Stimulated activated CD8-positive, alpha-beta memory T cell treated with anti-CD3 and anti-CD28 coated beads, Interleukin-12 subunit alpha, Interleukin-12 subunit beta, amount 100 ng/mL, for 24 hours (primary cell): Measurements from ENCODE around the gene XNDC1N.

Source experiments
- DNase-seq: peaks from one replicate; pipeline ENCODE4 v3.0.0-alpha.2; 2020; ENCODE audit errors: extremely low read depth

XNDC1N gene, protein sequence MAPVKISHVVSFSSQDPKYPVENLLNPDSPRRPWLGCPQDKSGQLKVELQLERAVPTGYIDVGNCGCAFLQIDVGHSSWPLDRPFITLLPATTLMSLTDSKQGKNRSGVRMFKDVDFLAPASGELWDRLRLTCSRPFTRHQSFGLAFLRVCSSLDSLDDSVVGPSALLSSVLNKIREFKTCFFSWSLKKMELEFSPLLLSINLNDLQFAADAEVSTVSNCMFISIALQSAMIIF

DNA sequence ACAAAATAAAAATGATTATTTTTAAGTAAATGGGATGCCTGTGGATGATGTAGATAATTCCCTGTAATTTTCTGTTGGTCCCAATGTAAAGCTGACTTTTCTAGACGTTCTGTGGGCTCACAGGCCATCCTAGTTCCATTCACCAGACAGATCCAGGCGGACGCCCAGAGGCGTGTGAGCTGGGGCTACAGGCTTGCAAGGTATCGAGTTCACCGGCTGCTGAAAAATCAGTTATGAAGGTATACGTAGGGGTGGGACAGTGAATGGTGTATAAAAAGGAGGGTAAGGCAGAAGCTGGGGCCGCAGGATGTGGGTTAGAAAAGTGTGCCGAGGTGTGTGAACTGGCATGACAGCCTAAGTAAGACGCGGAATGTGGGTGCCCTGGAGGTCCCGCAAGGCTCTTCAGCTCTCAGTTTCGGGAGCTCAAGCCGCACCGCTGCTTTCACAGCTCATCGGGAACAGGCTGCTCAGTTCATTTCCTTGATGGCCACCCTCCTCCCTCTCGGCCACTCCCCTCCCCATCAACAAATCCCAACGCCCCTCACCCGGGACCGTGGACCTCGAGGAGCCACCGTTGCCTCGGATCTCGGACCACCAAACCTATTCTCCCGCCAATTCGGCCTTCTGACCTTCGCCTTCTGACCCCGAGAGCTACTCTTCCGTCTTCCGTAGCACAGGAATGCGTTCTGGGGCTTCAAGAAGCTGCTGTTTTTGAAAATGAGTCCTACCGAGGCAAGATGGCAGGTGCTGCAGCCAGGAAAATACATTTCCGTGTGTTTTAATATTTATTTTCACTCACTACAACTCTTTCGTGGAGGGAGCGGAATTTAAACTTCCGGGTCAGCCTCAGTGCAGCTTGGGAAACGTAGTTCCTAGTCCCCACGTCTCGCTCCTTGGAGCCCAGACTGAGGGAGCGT lies at the start of gene XNDC1N:
Gene XNDC1N (minus strand): TSS at position 775 of the 917 bp plus-strand sequence. CDS start 5,241 bp downstream, outside the sequence.
- peak; percentile 55 for DNase-seq

DNA sequence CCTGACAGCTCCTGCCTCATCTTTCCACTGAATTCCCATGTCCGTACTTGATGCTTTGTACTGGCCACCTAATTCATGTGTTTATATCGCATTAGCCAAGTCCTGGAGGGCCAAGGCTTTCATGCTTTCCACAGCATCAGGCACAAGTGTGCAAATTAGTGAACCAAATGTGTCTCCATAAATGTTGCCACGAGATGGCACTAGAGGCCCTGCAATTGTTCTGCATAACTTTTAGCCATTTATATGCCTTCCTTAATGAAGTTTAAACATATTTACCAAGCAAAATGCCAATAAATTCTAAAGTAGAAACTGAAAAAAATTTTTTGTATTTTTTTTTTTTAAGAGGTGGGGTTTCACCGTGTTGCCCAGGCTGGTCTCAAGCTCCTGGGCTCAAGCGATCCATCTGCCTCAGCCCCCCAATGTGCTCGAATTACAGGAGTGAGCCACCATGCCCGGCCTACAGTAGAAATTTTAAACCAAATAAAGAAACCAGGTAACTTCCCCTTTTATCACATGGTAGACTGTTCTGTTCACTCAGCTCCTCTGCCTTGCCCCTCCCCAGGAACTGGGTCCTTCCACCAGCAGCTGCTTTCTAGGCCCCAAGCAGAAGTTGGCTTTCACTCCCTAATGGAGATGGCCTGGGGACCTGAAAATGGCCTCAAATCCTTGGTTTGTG lies 49.5 kb upstream of the XNDC1N start:
- DNase-seq: no peak

DNA sequence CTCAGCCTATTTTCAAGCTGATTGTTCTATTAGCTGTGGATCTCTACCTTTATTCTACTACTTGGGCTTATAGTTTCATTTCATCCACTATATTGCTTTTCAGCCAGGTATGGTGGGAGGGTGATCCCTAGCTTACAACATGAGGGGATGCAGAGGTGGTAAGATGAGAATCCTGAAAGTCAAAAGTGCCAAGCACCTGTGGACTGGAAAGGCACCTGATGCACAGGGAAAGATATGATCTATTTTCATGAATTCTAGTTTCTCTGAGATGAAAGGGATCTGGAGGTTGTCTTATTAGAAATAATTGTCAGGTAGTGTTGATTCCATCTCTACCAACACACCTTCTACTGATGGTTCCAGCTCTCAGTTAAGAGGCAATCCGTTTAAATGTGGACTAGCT lies 48.7 kb upstream of the XNDC1N start:
- no peak for DNase-seq

DNA sequence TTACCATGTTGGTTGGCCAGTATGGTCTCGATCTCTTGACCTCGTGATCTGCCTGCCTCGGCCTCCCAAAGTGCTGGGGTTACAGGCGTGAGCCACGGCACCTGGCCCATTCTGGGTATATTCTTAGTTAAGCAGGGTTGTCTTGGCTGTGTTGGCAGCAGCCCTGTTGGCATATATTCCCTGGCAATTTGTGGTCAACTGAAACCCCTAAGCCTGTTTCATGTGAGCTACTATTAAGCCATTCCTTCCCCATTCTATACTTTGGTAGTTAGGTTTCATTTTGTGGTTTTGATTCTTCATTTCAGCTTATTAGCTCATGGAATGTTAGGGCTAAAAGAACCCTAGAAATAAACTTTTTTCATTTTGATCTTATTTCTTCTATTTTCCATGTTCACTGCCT lies 48.2 kb upstream of the XNDC1N start:
- DNase-seq: no peak

DNA sequence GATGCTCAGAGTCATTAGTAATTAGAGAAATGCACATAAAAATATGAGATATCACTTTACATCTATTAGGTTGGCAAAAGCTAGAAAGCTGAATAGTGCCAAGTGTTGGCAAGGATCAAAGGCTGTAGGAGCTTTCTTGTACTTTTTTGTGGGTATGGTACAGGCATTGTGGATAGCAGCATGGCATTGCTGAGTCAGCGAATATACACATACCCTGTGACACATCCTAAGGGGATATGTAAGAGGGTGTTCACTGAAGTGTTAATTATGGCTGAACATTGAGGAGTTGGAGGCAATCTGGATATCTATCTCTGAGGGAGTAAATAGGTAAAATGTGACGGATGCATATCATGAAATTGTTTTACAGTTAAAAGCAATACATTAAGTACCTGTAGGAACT lies 43.3 kb upstream of the XNDC1N start:
- no peak for DNase-seq

DNA sequence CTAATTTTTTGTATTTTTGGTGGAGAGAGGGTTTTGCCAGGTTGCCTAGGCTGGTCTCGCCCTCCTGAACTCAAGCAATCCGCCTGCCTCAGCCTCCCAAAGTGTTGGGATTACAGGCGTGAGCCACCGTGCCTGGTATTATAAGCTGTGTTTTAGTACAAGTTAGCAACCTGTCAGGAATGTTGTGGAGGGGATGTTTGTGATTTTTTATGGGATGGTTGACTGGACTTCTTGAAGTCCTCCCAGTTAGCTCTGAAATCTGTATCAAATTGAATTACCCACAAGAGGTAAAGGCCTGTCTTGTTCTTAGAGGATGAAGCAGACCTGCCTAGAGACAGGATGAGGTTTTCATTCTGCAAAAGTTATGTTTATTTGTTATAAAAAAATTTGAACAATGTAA lies 36.2 kb upstream of the XNDC1N start:
- DNase-seq: no peak

DNA sequence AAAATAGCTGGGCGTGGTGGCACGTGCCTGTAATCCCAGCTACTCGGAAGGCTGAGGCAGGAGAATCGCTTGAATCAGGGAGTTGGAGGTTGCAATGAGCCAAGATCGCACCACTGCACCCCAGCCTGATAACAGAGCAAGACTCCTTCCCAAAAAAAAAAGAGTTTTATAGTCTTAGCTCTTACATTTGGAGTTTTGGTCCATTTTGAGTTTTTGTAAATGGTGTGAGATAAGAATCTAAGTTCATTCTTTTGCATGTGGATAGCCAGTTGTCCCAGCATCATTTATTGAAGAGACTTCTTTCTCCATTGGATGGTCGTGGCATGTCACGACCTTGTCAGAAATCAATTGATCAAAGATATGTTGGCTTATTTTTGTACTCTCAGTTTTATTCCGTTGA lies 35.1 kb upstream of the XNDC1N start:
- DNase-seq: no peak

DNA sequence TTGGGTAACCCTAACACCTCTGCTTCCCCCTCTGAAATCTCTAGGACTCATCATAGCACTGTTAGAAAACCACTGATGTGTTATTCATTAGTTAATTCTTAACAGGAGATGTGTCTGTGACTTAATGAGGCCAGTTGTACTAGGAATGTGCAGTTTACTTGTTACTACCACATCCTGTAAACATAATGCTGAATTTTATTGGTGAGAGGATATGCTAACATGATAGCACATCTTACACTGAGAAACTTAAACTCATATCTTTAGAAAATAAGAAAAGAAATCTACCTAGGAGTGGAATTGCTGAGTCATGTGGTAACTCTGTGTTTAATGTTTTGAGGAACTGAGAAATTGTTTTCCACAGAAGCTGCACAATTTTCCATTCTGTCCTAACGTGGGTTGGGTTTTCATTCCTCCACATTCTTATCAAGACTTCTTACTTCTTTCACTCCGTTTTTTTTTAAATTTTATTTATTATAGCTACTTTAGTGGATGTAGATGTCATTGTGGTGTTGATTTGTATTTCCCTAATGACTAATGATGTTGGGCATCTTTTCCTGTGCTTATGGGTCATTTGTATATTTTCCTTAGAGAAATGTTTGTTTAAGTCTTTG lies 34.1 kb upstream of the XNDC1N start:
- no peak for DNase-seq

DNA sequence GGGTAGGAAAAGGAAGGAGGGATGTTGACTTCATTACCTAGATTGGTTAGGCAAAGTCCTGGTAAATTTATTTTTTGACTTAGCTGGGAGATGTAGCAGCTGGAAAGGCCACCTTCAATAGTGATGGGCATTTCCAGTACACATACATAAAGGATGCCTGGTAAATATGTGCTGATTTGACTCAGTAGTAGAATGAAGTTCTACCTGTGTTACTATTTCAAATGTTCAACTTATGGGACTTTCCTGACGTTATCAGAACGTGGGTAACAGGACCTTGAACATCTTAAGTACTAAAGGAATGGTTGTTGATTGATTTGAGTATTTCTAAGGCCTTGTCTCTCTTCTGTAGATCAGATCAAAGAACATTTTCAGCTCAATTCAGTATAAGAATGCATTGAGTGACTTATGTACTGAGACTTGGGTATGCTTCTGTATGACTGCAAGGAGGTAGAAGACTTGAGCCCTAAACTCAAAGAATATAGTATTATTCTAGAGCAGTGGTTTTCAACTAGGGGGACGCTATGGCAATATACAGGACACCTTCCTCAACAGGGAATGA lies 27.6 kb upstream of the XNDC1N start:
- DNase-seq: no peak

DNA sequence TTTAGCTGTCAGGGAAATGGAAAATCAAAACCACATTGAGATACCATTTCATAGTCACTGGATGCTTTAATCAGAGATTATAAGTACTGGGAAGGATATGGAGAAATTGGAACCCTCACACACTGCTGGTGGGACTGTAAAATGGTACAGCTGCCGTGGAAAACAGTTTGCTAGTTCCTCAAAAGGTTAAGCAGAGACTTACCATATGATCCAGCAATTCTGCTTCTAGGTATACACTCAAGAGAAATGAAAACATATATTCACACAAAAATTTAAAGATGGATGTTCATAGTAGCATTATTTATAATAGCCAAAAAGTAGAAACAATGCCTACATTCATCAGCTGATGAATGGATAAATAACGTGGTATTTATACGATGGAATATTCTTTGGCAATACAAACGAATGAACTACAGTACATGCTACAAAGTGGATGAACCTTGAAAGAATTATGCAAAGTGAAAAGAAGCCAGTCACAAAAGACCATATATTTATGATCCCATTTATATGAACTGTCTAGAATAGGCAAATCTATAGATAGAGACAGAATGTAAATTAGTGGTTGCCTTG lies 23.4 kb upstream of the XNDC1N start:
- DNase-seq: no peak

DNA sequence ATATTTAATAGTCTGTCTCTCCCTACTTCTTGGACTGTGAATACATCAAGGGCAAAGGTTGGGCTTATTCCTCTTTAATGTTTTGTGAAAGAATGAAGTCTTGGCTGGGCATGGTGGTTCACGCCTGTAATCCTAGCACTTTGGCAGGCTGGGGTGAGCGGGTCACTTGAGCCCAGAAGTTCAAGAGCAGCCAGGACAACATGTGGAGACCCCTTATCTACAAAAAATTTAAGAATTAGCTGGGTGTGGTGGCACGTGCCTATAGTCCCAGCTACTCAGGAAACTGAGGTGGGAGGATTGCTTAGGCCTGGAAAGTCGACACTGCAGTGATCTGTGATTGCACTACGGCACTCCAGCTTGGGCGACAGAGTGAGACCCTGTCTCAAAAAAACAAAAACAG lies 20.6 kb upstream of the XNDC1N start:
- no peak for DNase-seq

DNA sequence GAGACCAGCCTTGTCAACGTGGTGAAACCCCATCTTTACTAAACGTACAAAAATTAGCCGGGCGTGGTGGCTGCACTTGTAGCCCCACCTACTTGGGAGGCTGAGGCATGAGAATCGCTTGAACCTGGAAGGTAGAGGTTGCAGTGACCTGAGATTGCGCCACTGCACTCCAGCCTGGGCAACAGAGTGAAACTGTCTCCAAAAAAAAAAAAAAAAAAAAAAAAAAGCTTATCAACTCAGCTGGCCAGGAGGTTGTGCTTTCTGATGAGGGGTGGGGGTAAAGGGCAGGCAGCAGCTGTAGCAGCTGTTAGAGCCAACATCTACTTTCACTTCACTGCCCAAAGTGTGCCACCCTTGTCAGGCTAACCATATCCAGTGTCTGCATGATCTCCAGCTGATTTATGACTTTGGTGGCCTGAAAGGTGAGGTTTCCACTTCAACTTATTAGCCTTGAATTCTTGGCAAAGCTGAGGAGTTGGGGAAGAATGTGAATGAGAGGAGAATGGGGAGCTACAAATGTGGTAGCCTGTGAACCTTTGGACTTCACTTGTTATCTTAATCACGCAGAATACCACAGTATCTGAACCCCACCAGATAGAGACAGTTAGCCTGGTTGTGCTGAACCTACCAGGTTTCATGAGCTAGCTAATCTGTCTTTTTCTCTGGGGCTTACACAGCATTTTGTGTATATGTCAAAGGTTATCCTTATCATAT lies 20.1 kb upstream of the XNDC1N start:
- DNase-seq: no peak

DNA sequence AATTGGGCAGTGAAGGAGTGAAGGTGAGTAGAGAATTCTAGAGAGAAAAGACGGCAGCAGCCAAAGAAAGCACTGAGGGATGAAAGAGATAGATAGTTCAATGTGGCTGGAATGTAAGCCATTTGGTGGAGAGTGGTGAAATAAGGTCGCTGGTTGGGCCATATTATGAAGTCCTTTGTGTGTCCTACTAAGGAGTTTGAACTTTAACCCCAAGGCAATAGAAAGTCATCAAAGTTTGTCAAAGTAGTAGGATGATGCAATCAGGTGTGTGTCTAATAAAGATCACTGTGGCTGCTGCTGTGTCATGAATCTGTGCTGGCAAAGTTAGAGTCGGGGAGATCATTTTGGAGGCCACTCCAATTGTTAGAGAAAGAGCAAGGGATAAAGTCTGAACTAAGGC lies 19.1 kb upstream of the XNDC1N start:
- no peak for DNase-seq

DNA sequence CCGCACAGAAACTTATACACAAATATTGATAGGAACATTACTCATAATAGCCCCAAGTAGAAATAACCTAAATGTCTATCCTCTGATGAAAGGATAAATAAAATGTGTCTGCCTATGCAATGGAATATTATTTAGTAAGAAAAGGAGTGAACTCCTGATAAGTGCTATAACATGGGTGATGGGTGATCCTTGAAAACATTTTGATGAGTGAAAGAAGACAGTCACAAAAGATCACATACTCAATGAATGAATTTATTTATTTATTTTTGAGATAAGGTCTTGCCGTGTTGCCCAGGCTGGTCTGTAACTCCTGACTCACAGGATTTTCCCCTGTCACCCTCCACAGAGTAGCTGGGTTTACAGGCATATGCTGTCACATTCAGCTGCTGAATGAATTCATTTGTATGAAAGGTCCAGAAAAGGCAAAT lies 17.8 kb upstream of the XNDC1N start:
- DNase-seq: no peak

DNA sequence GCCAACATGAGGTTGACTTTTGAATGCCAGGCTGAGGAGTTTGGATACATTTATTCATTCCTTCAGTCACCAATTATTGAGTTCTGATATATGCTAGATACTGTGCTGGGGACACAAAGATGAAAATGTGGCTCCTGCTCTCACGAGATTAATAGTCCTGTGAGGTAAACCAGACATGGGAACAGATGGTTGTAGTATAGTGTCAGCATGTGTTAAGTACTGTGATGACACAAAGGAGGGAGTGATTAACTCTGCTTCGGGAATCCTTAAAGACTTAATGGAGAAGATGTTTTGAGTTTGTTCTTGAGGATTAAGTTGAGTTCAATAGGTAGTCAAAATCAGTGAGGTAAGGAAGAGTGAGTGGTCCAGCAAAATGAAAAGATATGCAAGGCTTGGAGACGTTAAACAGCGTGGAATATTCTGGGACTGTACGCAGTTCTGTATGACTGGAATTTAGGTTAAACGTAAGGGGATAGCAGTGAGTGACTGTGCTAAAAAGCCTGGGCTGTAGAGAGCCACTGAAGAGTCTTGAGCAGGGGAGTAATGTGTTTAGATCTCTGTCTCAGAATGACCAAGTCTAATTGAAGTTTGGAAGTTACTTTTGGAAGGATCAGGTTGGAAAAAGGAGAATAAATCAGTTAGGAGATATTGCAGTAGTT lies 12.3 kb upstream of the XNDC1N start:
- no peak for DNase-seq

DNA sequence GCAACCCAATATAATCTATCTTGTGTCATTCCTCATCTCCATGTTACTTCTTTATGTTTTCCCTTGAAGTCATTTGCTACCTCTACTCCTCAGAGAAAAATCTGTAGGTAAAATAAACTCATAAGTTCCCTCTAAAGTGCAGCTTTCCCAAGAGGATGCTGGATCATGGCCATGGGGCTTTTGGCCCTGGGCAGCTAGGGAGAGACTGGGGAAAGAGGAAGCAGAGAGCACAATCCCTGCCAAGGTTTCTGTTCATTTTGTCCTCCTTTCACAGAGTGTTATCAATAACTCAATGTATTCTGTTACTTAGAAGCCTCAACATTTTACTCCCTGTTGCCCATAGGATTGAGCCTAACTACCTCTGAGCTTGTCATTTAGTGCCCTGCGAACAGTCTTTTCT lies 9.4 kb upstream of the XNDC1N start:
- no peak for DNase-seq

DNA sequence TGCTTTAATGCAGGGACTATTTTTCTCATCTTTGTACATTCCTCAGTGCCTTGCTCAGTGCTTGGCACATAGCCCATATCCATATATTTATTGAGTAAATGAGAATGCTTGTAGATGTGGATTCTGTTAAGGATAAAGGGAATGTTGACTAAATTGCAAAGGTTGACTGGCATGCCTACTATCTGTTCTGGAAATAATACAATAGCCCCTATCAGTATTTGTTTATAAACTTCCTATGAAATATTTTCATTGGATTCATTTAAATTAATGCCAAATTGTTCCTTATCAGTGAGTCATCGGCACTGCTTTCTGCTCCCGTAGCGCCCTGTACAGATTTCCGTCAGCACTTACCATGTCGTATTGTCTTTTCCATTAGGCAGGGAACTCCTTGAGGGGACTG lies 8.4 kb upstream of the XNDC1N start:
- DNase-seq: no peak

DNA sequence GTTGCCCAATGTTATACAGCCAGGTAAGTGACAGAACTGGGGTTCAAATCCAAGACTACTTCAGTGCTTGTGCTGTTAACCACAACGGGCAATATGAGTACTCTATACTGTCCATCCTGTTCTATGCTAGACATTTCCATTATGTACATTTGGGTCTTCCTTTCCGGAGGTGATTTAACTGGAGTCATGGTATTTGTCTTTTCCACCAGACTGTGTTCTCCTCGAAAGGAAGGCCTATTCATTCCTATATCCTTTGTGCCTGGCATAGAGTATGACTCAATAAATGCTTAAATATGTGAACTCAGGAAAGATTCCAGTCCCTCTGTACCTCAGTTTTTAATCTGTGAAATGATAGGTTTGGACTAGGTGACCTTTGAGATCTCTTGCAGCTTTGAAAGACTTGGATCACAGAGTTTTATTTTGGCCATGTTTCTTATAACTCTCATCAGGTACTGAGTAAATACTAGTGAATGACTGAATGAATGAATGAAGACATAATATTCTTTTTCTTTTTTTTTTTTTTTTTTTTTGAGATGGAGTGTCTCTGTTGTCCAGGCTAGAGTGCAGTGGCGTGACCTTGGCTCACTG lies 7.0 kb upstream of the XNDC1N start:
- no peak for DNase-seq

DNA sequence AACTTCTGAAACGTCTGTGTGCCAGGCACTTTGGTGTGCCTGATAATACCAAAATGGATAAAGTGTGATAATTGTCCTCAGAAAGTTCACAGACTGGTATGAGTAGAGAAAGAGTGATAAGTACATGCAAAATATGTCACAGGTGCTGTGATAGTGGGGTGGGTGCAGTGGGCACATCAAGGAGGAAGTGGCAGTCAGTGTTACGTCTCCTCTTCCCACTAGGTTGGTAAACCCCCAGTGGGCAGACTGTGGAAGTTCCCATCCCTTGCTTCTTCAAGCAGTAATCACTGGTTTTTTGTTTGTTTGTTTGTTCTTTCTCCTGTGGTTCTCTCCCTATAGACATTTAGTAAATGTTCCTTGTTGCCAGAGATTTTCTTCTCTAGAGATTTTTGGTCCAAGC lies 5.8 kb upstream of the XNDC1N start:
- no peak for DNase-seq
